ENCODE measurements around the gene RANBP9.

Gene RANBP9

DNA sequence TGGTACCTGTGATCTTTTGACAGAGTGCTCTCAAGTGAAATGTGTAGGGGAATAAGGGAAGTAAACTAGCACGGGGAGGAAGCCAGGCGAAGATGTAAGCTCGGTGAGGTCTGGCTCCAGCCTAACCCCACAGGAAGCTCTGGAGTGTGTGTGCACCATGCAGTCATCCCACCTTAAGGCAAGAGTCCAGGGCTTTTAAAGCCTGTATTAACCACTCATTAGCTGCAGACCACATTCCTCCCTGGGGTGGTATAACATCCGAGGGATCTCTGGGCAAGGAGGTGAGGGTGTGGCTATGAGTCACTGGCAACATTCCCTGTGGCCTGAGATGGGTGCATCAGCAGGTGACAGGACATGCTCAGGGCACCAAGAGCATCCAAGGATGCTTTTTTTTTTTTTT, 12.5 kb upstream of the RANBP9 start:
- no peak overlapping the region for H3K27ac ChIP-seq
- TF ChIP-seq, protein P1, sequence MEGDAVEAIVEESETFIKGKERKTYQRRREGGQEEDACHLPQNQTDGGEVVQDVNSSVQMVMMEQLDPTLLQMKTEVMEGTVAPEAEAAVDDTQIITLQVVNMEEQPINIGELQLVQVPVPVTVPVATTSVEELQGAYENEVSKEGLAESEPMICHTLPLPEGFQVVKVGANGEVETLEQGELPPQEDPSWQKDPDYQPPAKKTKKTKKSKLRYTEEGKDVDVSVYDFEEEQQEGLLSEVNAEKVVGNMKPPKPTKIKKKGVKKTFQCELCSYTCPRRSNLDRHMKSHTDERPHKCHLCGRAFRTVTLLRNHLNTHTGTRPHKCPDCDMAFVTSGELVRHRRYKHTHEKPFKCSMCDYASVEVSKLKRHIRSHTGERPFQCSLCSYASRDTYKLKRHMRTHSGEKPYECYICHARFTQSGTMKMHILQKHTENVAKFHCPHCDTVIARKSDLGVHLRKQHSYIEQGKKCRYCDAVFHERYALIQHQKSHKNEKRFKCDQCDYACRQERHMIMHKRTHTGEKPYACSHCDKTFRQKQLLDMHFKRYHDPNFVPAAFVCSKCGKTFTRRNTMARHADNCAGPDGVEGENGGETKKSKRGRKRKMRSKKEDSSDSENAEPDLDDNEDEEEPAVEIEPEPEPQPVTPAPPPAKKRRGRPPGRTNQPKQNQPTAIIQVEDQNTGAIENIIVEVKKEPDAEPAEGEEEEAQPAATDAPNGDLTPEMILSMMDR (conservative IDR thresholded peaks at IDR 0.05), result no peak

DNA sequence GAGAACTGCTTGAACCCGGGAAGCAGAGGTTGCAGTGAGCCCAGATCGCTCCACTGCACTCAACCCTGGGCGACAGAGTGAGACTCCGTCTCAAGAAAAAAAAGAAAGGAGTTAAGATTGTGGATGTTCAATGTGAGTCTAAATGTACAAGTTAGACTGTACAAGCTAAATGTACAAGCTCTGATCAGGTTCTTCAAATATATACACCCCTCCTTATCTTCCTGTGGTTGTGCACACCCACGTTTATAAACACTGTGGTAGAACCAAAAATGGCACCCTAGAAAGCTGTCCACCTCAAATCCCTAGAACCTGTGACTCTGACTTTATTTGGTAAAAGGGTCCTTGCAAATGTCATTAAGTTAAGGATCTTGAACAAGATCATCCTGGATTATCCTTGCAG, 11.2 kb upstream of the RANBP9 start:
- TF ChIP-seq, protein P1 (conservative IDR thresholded peaks at IDR 0.05), result no peak
- H3K27ac ChIP-seq, result no peak overlapping the region

DNA sequence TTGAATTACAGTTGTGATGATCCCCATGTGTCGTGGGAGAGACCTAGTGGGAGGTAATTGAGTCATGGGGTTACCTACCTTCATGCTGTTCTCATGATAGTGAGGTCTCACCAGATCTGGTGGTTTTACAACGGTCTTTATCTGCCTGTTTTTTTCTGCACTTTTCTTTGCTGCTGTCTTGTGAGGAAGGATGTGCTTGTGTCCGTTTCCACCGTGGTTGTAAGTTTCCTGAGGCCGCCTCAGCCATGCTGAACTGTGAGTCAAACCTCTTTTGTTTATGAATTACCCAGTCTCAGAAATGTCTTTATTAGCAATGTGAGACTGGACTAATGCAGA, 6.5 kb upstream of the RANBP9 start:
- TF ChIP-seq, protein P1 (conservative IDR thresholded peaks at IDR 0.05), result no peak

DNA sequence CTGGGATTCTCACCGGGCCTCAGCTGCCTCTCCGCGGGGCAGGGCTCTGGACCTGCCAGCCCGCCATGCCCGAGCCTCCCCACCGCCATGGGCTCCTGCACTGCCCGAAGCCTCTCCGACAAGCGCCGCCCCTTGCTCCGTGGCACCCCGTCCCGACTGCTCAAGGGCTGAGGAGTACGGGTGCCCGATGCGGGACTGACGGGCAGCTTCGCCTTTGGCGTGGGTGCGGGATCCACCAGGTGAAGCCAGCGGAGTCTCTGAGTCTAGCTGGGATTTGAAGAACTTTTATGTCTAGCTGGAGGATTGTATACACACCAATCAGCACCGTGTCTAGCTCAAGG, 5.3 kb upstream of the RANBP9 start:
- H3K27ac ChIP-seq, result no peak overlapping the region
- TF ChIP-seq, protein P1 (conservative IDR thresholded peaks at IDR 0.05), result no peak

More for the DNA sequence above, 6.5 kb upstream of the RANBP9 start:
- no peak overlapping the region for H3K27ac ChIP-seq

DNA sequence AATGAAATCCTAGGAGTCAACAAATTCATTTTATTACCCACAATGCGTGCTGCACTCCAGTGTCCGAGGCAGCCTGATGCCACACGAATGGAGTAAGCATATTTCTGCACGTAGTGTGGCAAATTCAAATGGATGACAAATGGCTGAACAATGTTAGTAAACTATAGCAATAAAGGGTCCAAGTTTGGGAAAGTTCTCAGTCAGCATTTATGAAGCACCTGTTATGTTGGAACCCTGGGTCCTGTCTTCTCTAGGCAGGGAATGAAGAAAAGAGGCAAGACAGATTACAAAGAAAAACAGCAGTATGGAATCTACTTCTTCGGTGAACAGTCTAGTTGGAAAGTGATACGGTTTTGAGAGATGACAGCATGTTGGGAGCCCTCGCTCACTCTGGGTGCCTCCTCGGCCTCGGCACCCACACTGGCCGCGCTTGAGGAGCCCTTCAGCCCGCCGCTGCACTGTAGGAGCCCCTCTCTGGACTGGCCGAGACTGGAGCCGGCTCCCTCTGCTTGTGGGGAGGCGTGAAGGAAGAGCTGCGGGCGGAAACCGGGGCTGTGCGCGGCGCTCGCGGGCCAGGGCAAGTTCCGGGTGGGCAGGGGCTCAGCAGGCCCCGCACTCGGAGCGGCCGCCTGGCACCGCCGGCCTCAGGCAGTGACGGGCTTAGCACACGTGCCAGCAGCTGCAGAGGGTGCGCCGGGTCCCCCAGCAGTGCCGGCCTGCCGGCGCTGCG, 4.8 kb upstream of the RANBP9 start:
- TF ChIP-seq, protein P1 (conservative IDR thresholded peaks at IDR 0.05), result no peak
- no peak overlapping the region for H3K27ac ChIP-seq

DNA sequence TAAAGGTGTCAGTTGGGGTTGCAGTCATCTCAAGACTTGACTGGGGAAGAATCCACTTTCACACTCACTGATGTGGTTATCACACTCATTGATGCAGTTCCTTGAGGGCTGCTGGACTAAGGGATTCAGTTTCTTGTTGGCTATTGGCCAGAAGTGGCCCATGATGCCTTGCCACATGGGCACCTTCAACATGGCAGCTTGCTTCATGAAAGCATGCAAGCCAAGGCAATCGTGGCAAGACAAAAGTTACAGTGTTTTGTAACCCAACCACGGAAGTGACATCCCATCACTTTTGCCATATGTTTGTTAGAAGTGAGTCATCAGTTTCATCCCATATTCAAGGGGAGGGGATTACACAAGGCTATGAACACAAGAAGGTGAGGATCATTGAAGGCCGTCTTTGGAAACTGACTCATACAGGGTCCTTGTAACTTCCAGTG, 3.8 kb upstream of the RANBP9 start:
- TF ChIP-seq, protein P1 (conservative IDR thresholded peaks at IDR 0.05), result no peak
- no peak overlapping the region for H3K27ac ChIP-seq

DNA sequence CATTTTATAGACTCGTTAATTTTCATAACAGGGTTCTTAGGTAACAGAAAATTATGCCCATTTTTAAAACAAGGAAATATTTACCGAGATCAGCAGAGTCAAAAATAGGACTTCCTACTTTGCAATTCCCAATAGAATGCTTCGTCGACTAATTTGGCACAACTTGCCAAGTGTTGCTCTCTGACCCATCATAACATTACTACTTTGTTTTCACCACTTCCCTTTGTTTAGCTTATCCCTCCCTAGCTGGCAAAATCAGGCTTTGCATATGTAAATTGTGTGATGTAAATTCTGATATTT, 914 bp upstream of the RANBP9 start:
- TF ChIP-seq, protein P1 (conservative IDR thresholded peaks at IDR 0.05), result no peak
- H3K27ac ChIP-seq, result peak overlapping the region; percentile 79
